ENCODE results near the gene CFL1. TPM values are rescaled to one million over a fixed set of nuclear protein-coding genes. Genes with fewer than 3 reads are reported as not detected.

CFL1 gene
- total RNA-seq, 1 donor from 2014 or later, result 1,079 TPM

GRCh38 chr11:65891219-65892136, 33.5 kb upstream of the CFL1 start:
- no peaks in the 10 kb centered on the region for H3K9me3 Mint-ChIP-seq
- peak overlapping the region; percentile 86 for H3K27ac Mint-ChIP-seq
- peaks cover 71% of the 10 kb centered on the region for H3K4me1 Mint-ChIP-seq
- TF ChIP-seq CTCF (IDR thresholded peaks at IDR 0.05), result no peak
- ChIA-PET POLR2A (interaction anchor here (0.6 to 11.8 kb wide), 37 partner anchors 7 to 756 kb away, joined by 3 to 340 read pairs (median 7); partner anchors contain the start of genes BANF1, C11orf68, CFL1 and CST6), CTCF (interaction anchor here (0.5 to 4.2 kb wide), 19 partner anchors 9 to 225 kb away, joined by 3 to 63 read pairs (median 3); partner anchors contain the start of genes C11orf68, CFL1, FOSL1 and KAT5)
- H3K4me3 Mint-ChIP-seq, result peak overlapping the region; percentile 79
- no peak for DNase-seq
- H3K27me3 Mint-ChIP-seq, result no peaks in the 10 kb centered on the region
- peaks cover 10% of the 10 kb centered on the region for H3K36me3 Mint-ChIP-seq (ENCODE audit: low read depth)
- intact Hi-C loops (cut with micrococcal nuclease), result loop anchor here (2.0 kb wide), 1 partner anchor 179 kb away; the partner anchor contains the start of gene KAT5
- ATAC-seq (ENCODE audit: low read depth), result no peak

- intact Hi-C loops (cut with micrococcal nuclease), result loop anchor here (1.0 to 2.0 kb wide), 3 partner anchors 10 to 178 kb away; partner anchors contain the start of genes C11orf68, DRAP1, FOSL1 and KAT5
- TF ChIP-seq CTCF (IDR thresholded peaks at IDR 0.05), result no peak
- Mint-ChIP-seq H3K9me3 (no peaks in the 10 kb centered on the region), H3K27ac (peak within 1 kb of the TSS; percentile 95), H3K36me3 (ENCODE audit: low read depth) (peaks cover 17% of the 10 kb centered on the region), H3K4me3 (peak within 1 kb of the TSS; percentile 98), H3K27me3 (no peaks in the 10 kb centered on the region), H3K4me1 (peaks cover 69% of the 10 kb centered on the region)
- ATAC-seq (ENCODE audit: low read depth), result peak; percentile 66
- peak; percentile 99 for DNase-seq
- ChIA-PET POLR2A (interaction anchor here (0.6 to 11.8 kb wide), 40 partner anchors 8 to 1017 kb away, joined by 3 to 340 read pairs (median 6); partner anchors contain the start of genes BANF1, C11orf68, CFL1 and CST6), CTCF (interaction anchor here (0.5 to 4.2 kb wide), 26 partner anchors 8 to 227 kb away, joined by 3 to 63 read pairs (median 4); partner anchors contain the start of genes AP5B1, C11orf68, CFL1 and FOSL1)
Observed at GRCh38 chr11:65890324-65891218, 32.6 kb upstream of the CFL1 start, which contains the start of gene CCDC85B. TSS of gene CCDC85B (plus strand) at chr11:65890673. CDS start at chr11:65890784, 111 bp downstream.

DNA sequence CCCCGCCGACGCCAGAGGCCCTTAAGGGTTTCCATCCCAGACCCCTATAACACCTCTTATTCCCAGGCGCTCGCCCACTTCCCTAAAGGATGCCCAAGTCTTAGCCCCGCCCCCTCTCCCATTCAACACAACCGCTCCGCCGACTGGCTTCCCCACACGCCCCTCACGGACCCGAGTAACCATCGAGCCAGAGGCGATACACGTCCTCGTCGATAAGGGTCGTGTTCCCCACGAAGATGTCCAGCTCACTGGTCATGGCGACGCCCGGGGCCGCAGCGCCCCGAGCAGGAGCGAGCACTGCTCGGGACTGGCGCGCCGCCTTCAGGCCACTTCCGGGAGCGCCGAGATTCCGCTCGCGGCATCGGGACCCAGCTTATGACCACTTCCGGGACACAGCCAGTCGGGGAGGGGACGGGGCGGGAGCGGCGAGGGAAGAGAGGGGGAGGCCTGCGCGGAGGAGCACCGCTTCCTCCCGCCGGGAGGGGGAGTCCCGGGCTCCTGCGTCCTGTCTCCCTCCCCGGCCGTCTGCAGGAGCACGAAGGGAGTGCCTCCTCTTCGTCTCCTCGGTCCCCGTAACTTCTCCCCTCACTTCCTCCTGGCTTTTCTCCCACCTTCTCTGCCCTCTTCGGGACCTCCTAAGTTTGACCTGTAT, 30.3 kb upstream of the CFL1 start, which contains the start of gene FIBP:
TSS of gene FIBP (minus strand) at position 309 of the 652 bp plus-strand sequence. CDS start at position 256, 53 bp downstream.
- Mint-ChIP-seq H3K27ac (peak within 1 kb of the TSS; percentile 95), H3K36me3 (ENCODE audit: low read depth) (peaks cover 38% of the 10 kb centered on the region), H3K9me3 (no peaks in the 10 kb centered on the region), H3K4me1 (peaks cover 70% of the 10 kb centered on the region), H3K4me3 (peak within 1 kb of the TSS; percentile 98), H3K27me3 (no peaks in the 10 kb centered on the region)
- DNase-seq (peak; percentile 91), ATAC-seq (ENCODE audit: low read depth) (peak; percentile 63)
- intact Hi-C loops (cut with micrococcal nuclease), result loop anchor here (1.0 to 10.0 kb wide), 7 partner anchors 15 to 381 kb away; partner anchors contain the start of genes AP5B1, EFEMP2, MUS81 and RAB1B
- POLR2A ChIA-PET, result interaction anchor here (0.6 to 11.8 kb wide), 46 partner anchors 8 to 1572 kb away, joined by 3 to 340 read pairs (median 5); partner anchors contain the start of genes BANF1, C11orf68, CFL1 and DRAP1
- CTCF ChIA-PET, result interaction anchor here (0.7 to 4.2 kb wide), 19 partner anchors 8 to 176 kb away, joined by 3 to 63 read pairs (median 3); partner anchors contain the start of genes BANF1, C11orf68, CFL1 and FOSL1
- TF ChIP-seq CTCF (IDR thresholded peaks at IDR 0.05), result peak; percentile 23

DNA sequence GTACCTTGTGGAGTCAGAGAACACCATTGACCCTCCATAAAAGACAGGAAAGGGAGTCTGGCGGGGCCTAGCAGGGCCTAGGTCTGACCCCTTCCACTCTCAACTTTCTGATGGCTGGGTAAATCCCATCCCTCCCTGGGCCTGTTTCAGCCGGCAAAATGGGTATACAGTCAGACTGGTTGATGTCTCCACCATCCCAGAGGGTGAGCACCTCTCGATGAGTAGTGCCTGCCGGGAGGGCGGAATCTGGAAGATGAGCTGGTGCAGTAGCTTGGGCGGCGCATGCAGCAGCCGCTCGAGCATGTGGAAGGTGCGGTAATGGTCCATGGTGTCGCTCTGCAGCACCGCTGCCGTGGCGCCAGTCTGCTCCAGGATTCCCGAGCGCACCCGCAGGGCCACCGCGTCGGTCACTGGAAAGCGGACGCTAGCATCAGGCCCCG, 29.8 kb upstream of the CFL1 start:
- no peak for TF ChIP-seq CTCF (IDR thresholded peaks at IDR 0.05)
- ChIA-PET CTCF (interaction anchor here (0.7 to 4.2 kb wide), 17 partner anchors 9 to 176 kb away, joined by 3 to 63 read pairs (median 3); partner anchors contain the start of genes C11orf68, CFL1, FOSL1 and KAT5), POLR2A (interaction anchor here (0.6 to 11.8 kb wide), 41 partner anchors 9 to 1571 kb away, joined by 3 to 340 read pairs (median 6); partner anchors contain the start of genes BANF1, C11orf68, CFL1 and DRAP1)
- ATAC-seq (ENCODE audit: low read depth) (no peak), DNase-seq (no peak)
- peaks cover 42% of the 10 kb centered on the region for H3K36me3 Mint-ChIP-seq (ENCODE audit: low read depth)
- no peaks in the 10 kb centered on the region for H3K9me3 Mint-ChIP-seq
- peak overlapping the region; percentile 95 for H3K27ac Mint-ChIP-seq
- intact Hi-C loops (cut with micrococcal nuclease), result loop anchor here (1.0 to 10.0 kb wide), 7 partner anchors 15 to 381 kb away; partner anchors contain the start of genes AP5B1, EFEMP2, MUS81 and RAB1B
- no peaks in the 10 kb centered on the region for H3K27me3 Mint-ChIP-seq
- peaks cover 65% of the 10 kb centered on the region for H3K4me1 Mint-ChIP-seq
- peak overlapping the region; percentile 98 for H3K4me3 Mint-ChIP-seq

Data from activated B cell treated with CpG ODN at 0.5 μM for 24 hours (primary cell).